UCSD-AML1 (cell line): ENCODE data around the gene CLIC2.

ENCODE experiments used
- DNase-seq: peaks from one replicate; lab custom pipeline; 2025; ENCODE audit not compliant: unreplicated experiment; lab: John Stamatoyannopoulos, UW

CLIC2 gene

DNA sequence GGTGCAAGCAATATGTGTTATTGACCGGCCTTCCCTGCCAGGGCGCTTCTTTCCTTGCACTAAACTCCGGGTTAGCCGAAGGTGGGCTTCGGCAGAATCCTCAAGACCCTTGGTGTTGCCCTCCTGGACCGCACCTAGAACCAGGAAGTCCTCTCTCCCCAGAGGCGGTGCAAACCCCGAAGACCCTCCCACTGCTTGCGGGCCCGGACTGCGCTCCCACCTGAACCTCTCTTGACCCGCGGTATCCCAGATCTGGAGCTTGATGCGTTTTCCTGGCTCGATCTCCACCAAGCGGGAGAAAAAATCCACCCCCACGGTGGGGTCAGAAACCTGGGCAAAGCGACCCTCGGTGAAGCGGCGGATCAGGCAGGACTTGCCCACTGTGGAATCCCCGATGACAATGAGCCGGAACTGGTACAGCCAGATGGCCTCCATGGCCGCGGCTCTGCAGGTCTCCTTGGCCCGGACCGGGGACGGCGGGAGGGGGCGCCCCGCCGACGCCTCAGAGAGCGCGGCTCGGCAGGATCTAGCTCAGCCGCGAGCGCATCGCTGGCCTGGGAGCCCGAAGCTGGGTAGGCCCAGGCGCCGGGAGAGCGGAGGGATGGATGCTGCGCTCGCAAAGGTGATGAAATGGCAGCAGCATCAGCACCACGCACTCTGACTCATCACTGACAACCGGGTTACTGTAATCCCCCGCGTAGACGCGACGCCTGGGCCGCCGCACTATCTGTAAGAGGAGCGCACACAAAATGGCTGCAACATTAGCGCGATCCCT lies 70.4 kb downstream of the CLIC2 start, which contains the start of gene RAB39B:
Gene RAB39B (minus strand): TSS at position 638 of the 775 bp plus-strand sequence. CDS start 203 bp downstream, at position 435.
- no peak for DNase-seq

GRCh38 chrX:155262970-155263754 lies 71.3 kb downstream of the CLIC2 start:
- DNase-seq, result no peak

GRCh38 chrX:155259752-155260151 lies 74.7 kb downstream of the CLIC2 start:
- no peak for DNase-seq

GRCh38 chrX:155251391-155251790 lies 83.0 kb downstream of the CLIC2 start:
- DNase-seq, result no peak

GRCh38 chrX:155247497-155247896 lies 86.9 kb downstream of the CLIC2 start:
- DNase-seq, result no peak

GRCh38 chrX:155246748-155247147 lies 87.7 kb downstream of the CLIC2 start:
- DNase-seq, result no peak

DNA sequence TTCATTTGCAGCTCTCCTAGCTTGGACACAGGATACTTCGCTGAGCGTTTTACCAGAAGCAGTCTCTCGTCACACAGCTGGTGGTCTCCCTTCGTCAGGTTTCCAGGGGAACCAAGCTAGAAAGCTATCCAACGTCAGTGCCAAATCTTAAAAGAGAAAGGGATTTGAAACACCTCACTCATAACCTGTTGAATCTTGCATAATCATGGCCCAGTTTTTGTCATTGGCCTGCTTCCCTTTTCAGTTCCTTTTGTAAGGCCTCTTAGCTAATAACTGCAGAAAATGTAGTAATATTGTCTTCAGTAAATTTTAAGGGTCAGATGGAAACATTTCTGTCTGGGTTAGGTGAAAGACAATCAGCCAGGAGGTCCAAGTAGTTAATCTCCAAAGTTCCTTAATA lies 92.1 kb downstream of the CLIC2 start:
- no peak for DNase-seq

- no peak for DNase-seq
Measured at GRCh38 chrX:155237719-155238118, 96.7 kb downstream of the CLIC2 start.

DNA sequence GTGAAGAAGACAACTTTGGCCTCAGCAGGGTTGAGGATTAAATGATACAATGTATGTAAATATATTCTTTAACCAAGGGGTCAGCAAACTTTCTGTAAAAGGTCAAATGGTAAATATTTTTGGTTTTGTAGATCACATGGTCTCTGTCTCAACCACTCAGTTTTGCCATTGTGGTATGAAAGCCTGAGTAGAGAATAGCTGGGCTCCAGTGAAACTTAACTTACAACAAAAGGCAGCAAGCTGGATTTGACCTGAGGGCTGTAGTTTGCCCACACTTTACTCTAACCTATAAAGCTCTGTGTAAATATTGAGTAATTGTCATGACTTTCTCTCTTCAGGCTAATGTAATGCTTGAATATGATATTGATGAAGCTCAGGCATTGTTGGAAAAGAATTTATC lies 98.5 kb downstream of the CLIC2 start:
- DNase-seq, result no peak

GRCh38 chrX:155231163-155231562 lies 103.3 kb downstream of the CLIC2 start:
- no peak for DNase-seq
